Measurements from ENCODE around the gene KATNIP. TPM values are rescaled to one million over a fixed set of nuclear protein-coding genes. Genes with fewer than 3 reads are reported as not detected.
"Not testable (repeated sequence)": the region's sequence is repeated elsewhere in the genome, so short reads cannot be mapped to it uniquely, and the experiment has no call there.

Gene KATNIP
- total RNA-seq, 2 donors from 2014 or later, result 10.6 to 22.7 TPM

- peaks cover 0 to 20% of the 10 kb centered on the region in 2 donors for H3K4me1 ChIP-seq
- no peak for TF ChIP-seq CTCF (IDR thresholded peaks at IDR 0.05)
- H3K27ac ChIP-seq, result no peak overlapping the region
- no peaks in the 10 kb centered on the region for H3K27me3 ChIP-seq
- no peak for DNase-seq (ENCODE audit: low spot score)
- H3K36me3 ChIP-seq, result no peaks in the 10 kb centered on the region
- H3K4me3 ChIP-seq, result no peak overlapping the region
- no peaks in the 10 kb centered on the region for H3K9me3 ChIP-seq
Observed at GRCh38 chr16:27558932-27559331, 9.0 kb downstream of the KATNIP start.

- TF ChIP-seq CTCF (IDR thresholded peaks at IDR 0.05), result no peak
- no peaks in the 10 kb centered on the region for H3K9me3 ChIP-seq
- no peak for DNase-seq (ENCODE audit: low spot score)
- H3K36me3 ChIP-seq, result no peaks in the 10 kb centered on the region
- peaks cover 0 to 20% of the 10 kb centered on the region in 2 donors for H3K4me1 ChIP-seq
- H3K27ac ChIP-seq, result no peak overlapping the region
- no peak overlapping the region for H3K4me3 ChIP-seq
- no peaks in the 10 kb centered on the region for H3K27me3 ChIP-seq
Observed at GRCh38 chr16:27561216-27561615, 11.3 kb downstream of the KATNIP start.

- Histone ChIP-seq H3K9me3 (no peaks in the 10 kb centered on the region), H3K27me3 (no peaks in the 10 kb centered on the region), H3K4me1 (peaks cover 0 to 20% of the 10 kb centered on the region in 2 donors), H3K4me3 (no peak overlapping the region), H3K36me3 (no peaks in the 10 kb centered on the region), H3K27ac (no peak overlapping the region)
- DNase-seq (ENCODE audit: low spot score), result no peak
- no peak for TF ChIP-seq CTCF (IDR thresholded peaks at IDR 0.05)
Observed at GRCh38 chr16:27564224-27564623, 14.3 kb downstream of the KATNIP start.

- Histone ChIP-seq H3K27ac (no peak overlapping the region), H3K4me1 (peaks cover 0 to 9% of the 10 kb centered on the region in 2 donors), H3K36me3 (no peaks in the 10 kb centered on the region), H3K9me3 (no peaks in the 10 kb centered on the region), H3K4me3 (no peak overlapping the region), H3K27me3 (no peaks in the 10 kb centered on the region)
- TF ChIP-seq CTCF (IDR thresholded peaks at IDR 0.05), result no peak
- DNase-seq (ENCODE audit: low spot score), result no peak
Observed at GRCh38 chr16:27566417-27566816, 16.5 kb downstream of the KATNIP start.

- no peak for DNase-seq (ENCODE audit: low spot score)
- Histone ChIP-seq H3K4me3 (no peak overlapping the region), H3K36me3 (no peaks in the 10 kb centered on the region), H3K27ac (no peak overlapping the region), H3K27me3 (no peaks in the 10 kb centered on the region), H3K4me1 (peaks cover 0 to 18% of the 10 kb centered on the region in 2 donors), H3K9me3 (no peaks in the 10 kb centered on the region)
- TF ChIP-seq CTCF (IDR thresholded peaks at IDR 0.05), result no peak
Observed at GRCh38 chr16:27568077-27568476, 18.1 kb downstream of the KATNIP start.

GRCh38 chr16:27570986-27571385, 21.0 kb downstream of the KATNIP start:
- not testable (repeated sequence) for H3K36me3 ChIP-seq; H3K9me3 ChIP-seq; H3K27ac ChIP-seq; H3K4me3 ChIP-seq; H3K27me3 ChIP-seq; DNase-seq (ENCODE audit: low spot score)
- peaks cover 0 to 15% of the 10 kb centered on the region in 2 donors for H3K4me1 ChIP-seq
